WTC11 (cell line): Measurements from ENCODE around the gene CLEC16A. TPM values are rescaled to one million over a fixed set of nuclear protein-coding genes. Genes with fewer than 3 reads are reported as not detected.

ENCODE experiments used
- ATAC-seq: fragments of 200-7000 bp; cut with Tn5 transposase; 2 replicates; pipeline ENCODE4 v1.10.0; 2021; ENCODE audit warnings: mild to moderate bottlenecking, moderate library complexity
- CTCF ChIA-PET: fragments of 300-600 bp; sonication (Branson Sonifier 250); formaldehyde crosslinking; loops from one replicate; lab custom pipeline; 2021; ENCODE audit warnings: antibody characterized with exemption; lab: Charles Lee
- POLR2A ChIA-PET: fragments of 350-600 bp; sonication (Branson Sonifier 250); formaldehyde crosslinking; loops from one replicate; lab custom pipeline; 2021; ENCODE audit warnings: antibody characterized with exemption; lab: Charles Lee
- DNase-seq: peaks from one replicate; pipeline ENCODE4 v3.0.0; 2021; ENCODE audit warnings: low spot score
- H3K27ac Mint-ChIP-seq: 2 replicates; pipeline ENCODE4 v1.8.0; 2021; ENCODE audit warnings: mixed read lengths
- H3K27me3 Mint-ChIP-seq: 2 replicates; pipeline ENCODE4 v1.8.0; 2021; ENCODE audit warnings: low read depth, mild to moderate bottlenecking, moderate library complexity, mixed read lengths
- H3K36me3 Mint-ChIP-seq: 2 replicates; pipeline ENCODE4 v1.8.0; 2021; ENCODE audit warnings: mixed read lengths
- H3K4me1 Mint-ChIP-seq: 2 replicates; pipeline ENCODE4 v1.8.0; 2022; ENCODE audit warnings: mixed read lengths
- H3K4me3 Mint-ChIP-seq: 2 replicates; pipeline ENCODE4 v1.8.0; 2021; ENCODE audit warnings: mild to moderate bottlenecking, moderate library complexity, mixed read lengths
- H3K9me3 Mint-ChIP-seq: 2 replicates; pipeline ENCODE4 v1.8.0; 2021; ENCODE audit warnings: mixed read lengths
- CREB1 ChIP-seq: sonication (generic); formaldehyde crosslinking; IDR thresholded peaks from 2 replicates; pipeline ENCODE4 v1.8.0; 2023; ENCODE audit warnings: mild to moderate bottlenecking, missing genetic modification reagents
- ELF4 ChIP-seq: sonication (generic); formaldehyde crosslinking; IDR thresholded peaks from 2 replicates; pipeline ENCODE4 v1.8.1; 2022; ENCODE audit warnings: low read depth, mild to moderate bottlenecking, moderate library complexity, missing genetic modification reagents
- EMX1 ChIP-seq: fragments of 250-450 bp; sonication (Bioruptor Pico); IDR thresholded peaks from 2 replicates; pipeline ENCODE4 v1.8.0; 2021; ENCODE audit warnings: mild to moderate bottlenecking
- FOXJ3 ChIP-seq: sonication (generic); formaldehyde crosslinking; IDR thresholded peaks from 2 replicates; pipeline ENCODE4 v1.9.0; 2021; ENCODE audit warnings: missing genetic modification reagents, mild to moderate bottlenecking, borderline replicate concordance
- NR1H2 ChIP-seq: sonication (generic); formaldehyde crosslinking; IDR thresholded peaks from 2 replicates; pipeline ENCODE4 v1.9.0; 2021; ENCODE audit warnings: mild to moderate bottlenecking, moderate library complexity, missing genetic modification reagents
- PRRX2 ChIP-seq: fragments of 250-450 bp; sonication (Bioruptor Pico); IDR thresholded peaks from 2 replicates; pipeline ENCODE4 v1.8.0; 2021; ENCODE audit warnings: mild to moderate bottlenecking
- RELA ChIP-seq: sonication (generic); formaldehyde crosslinking; IDR thresholded peaks from 2 replicates; pipeline ENCODE4 v1.8.1; 2022; ENCODE audit warnings: missing genetic modification reagents, mild to moderate bottlenecking, borderline replicate concordance
- RORB ChIP-seq: fragments of 250-450 bp; sonication (Bioruptor Pico); IDR thresholded peaks from 2 replicates; pipeline ENCODE4 v1.9.0; 2021; ENCODE audit warnings: mild to moderate bottlenecking
- ZNF396 ChIP-seq: fragments of 250-450 bp; sonication (Bioruptor Pico); IDR thresholded peaks from 2 replicates; pipeline ENCODE4 v1.8.0; 2021; ENCODE audit warnings: mild to moderate bottlenecking, moderate library complexity, borderline replicate concordance
- total RNA-seq: library from RNA; stranded (reverse); gene quantifications from 3 replicates; pipeline ENCODE4 v1.2.3, GENCODE V29; 2021
- TF ChIP-seq, protein P1 (sequence below): sonication (generic); formaldehyde crosslinking; IDR thresholded peaks from 2 replicates; pipeline ENCODE4 v1.8.1; 2023; ENCODE audit warnings: mild to moderate bottlenecking, missing genetic modification reagents, moderate library complexity
- TF ChIP-seq, protein P2 (sequence below): sonication (generic); formaldehyde crosslinking; IDR thresholded peaks from 2 replicates; pipeline ENCODE4 v1.8.1; 2022; ENCODE audit warnings: missing genetic modification reagents, borderline replicate concordance
- TF ChIP-seq, protein P3 (sequence below): sonication (generic); formaldehyde crosslinking; conservative IDR thresholded peaks from 2 replicates; pipeline ENCODE4 v1.8.1; 2023; ENCODE audit warnings: mild to moderate bottlenecking, low read depth, missing genetic modification reagents, moderate library complexity
- TF ChIP-seq, protein P4 (sequence below): sonication (generic); formaldehyde crosslinking; IDR thresholded peaks from 2 replicates; pipeline ENCODE4 v1.8.0; 2022; ENCODE audit warnings: mild to moderate bottlenecking, missing genetic modification reagents
- TF ChIP-seq, protein P5 (sequence below): fragments of 250-450 bp; sonication (Bioruptor Pico); IDR thresholded peaks from 2 replicates; pipeline ENCODE4 v2.1.2; 2022; ENCODE audit warnings: mild to moderate bottlenecking, moderate library complexity
- TF ChIP-seq, protein P6 (sequence below): sonication (generic); formaldehyde crosslinking; IDR thresholded peaks from 2 replicates; pipeline ENCODE4 v1.8.1; 2023; ENCODE audit warnings: mild to moderate bottlenecking, missing genetic modification reagents, borderline replicate concordance
- TF ChIP-seq, protein P7 (sequence below): fragments of 200-600 bp; IDR thresholded peaks from 2 replicates; pipeline ENCODE4 v1.8.0; 2022; ENCODE audit warnings: antibody characterized with exemption
- TF ChIP-seq, protein P8 (sequence below): fragments of 250-450 bp; sonication (Bioruptor Pico); conservative IDR thresholded peaks from 2 replicates; pipeline ENCODE4 v1.9.0; 2021; ENCODE audit warnings: mild to moderate bottlenecking
- TF ChIP-seq, protein P9 (sequence below): fragments of 250-450 bp; sonication (Bioruptor Pico); IDR thresholded peaks from 2 replicates; pipeline ENCODE4 v1.9.0; 2021; ENCODE audit warnings: mild to moderate bottlenecking

The CLEC16A gene
- total RNA-seq, 1 experiment from 2014 or later, result 14.4 TPM

DNA sequence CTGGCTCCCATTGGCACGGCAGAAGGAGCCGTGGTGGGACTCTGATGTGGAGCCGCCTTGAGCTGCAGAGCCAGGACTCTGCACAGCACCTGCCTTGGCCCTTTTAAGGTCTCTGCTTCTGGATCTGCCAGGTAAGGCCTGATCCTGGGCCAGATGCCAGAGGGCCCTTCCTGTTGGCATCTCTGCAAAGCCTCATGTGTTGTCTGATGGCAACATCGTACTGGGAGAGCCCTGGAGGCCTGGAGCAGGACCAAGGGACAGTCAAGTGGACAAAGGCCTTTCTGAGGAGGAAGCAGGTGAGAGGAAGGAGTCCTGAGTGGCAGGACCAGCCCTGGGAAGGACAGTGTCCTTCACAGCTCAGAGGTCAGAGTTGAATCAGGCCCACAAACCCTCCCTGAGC, 285.5 kb downstream of the CLEC16A start:
- no peak overlapping the region for H3K4me3 Mint-ChIP-seq
- H3K27me3 Mint-ChIP-seq, result no peaks in the 10 kb centered on the region
- POLR2A ChIA-PET, result interaction anchor here (0.9 to 1.1 kb wide), 2 partner anchors 16 to 26 kb away, joined by 3 read pairs; partner anchors contain the start of gene SOCS1
- TF ChIP-seq PRRX2, result no peak
- TF ChIP-seq NR1H2, result no peak
- TF ChIP-seq, protein P1, sequence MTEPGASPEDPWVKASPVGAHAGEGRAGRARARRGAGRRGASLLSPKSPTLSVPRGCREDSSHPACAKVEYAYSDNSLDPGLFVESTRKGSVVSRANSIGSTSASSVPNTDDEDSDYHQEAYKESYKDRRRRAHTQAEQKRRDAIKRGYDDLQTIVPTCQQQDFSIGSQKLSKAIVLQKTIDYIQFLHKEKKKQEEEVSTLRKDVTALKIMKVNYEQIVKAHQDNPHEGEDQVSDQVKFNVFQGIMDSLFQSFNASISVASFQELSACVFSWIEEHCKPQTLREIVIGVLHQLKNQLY (CRISPR knock-in tag), result no peak
- TF ChIP-seq CREB1 (CRISPR knock-in tag), result no peak
- TF ChIP-seq, protein P2, sequence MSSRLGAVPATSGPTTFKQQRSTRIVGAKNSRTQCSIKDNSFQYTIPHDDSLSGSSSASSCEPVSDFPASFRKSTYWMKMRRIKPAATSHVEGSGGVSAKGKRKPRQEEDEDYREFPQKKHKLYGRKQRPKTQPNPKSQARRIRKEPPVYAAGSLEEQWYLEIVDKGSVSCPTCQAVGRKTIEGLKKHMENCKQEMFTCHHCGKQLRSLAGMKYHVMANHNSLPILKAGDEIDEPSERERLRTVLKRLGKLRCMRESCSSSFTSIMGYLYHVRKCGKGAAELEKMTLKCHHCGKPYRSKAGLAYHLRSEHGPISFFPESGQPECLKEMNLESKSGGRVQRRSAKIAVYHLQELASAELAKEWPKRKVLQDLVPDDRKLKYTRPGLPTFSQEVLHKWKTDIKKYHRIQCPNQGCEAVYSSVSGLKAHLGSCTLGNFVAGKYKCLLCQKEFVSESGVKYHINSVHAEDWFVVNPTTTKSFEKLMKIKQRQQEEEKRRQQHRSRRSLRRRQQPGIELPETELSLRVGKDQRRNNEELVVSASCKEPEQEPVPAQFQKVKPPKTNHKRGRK (CRISPR knock-in tag), result no peak
- TF ChIP-seq, protein P3, sequence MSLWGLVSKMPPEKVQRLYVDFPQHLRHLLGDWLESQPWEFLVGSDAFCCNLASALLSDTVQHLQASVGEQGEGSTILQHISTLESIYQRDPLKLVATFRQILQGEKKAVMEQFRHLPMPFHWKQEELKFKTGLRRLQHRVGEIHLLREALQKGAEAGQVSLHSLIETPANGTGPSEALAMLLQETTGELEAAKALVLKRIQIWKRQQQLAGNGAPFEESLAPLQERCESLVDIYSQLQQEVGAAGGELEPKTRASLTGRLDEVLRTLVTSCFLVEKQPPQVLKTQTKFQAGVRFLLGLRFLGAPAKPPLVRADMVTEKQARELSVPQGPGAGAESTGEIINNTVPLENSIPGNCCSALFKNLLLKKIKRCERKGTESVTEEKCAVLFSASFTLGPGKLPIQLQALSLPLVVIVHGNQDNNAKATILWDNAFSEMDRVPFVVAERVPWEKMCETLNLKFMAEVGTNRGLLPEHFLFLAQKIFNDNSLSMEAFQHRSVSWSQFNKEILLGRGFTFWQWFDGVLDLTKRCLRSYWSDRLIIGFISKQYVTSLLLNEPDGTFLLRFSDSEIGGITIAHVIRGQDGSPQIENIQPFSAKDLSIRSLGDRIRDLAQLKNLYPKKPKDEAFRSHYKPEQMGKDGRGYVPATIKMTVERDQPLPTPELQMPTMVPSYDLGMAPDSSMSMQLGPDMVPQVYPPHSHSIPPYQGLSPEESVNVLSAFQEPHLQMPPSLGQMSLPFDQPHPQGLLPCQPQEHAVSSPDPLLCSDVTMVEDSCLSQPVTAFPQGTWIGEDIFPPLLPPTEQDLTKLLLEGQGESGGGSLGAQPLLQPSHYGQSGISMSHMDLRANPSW (CRISPR knock-in tag), result no peak
- no peak for TF ChIP-seq FOXJ3 (CRISPR knock-in tag)
- no peak for TF ChIP-seq ELF4 (CRISPR knock-in tag)
- TF ChIP-seq, protein P4, sequence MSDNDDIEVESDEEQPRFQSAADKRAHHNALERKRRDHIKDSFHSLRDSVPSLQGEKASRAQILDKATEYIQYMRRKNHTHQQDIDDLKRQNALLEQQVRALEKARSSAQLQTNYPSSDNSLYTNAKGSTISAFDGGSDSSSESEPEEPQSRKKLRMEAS (CRISPR knock-in tag), result no peak
- no peak for TF ChIP-seq RORB (CRISPR knock-in tag)
- TF ChIP-seq, protein P5, sequence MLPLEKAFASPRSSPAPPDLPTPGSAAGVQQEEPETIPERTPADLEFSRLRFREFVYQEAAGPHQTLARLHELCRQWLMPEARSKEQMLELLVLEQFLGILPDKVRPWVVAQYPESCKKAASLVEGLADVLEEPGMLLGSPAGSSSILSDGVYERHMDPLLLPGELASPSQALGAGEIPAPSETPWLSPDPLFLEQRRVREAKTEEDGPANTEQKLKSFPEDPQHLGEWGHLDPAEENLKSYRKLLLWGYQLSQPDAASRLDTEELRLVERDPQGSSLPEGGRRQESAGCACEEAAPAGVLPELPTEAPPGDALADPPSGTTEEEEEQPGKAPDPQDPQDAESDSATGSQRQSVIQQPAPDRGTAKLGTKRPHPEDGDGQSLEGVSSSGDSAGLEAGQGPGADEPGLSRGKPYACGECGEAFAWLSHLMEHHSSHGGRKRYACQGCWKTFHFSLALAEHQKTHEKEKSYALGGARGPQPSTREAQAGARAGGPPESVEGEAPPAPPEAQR (CRISPR knock-in tag), result no peak
- TF ChIP-seq, protein P6, sequence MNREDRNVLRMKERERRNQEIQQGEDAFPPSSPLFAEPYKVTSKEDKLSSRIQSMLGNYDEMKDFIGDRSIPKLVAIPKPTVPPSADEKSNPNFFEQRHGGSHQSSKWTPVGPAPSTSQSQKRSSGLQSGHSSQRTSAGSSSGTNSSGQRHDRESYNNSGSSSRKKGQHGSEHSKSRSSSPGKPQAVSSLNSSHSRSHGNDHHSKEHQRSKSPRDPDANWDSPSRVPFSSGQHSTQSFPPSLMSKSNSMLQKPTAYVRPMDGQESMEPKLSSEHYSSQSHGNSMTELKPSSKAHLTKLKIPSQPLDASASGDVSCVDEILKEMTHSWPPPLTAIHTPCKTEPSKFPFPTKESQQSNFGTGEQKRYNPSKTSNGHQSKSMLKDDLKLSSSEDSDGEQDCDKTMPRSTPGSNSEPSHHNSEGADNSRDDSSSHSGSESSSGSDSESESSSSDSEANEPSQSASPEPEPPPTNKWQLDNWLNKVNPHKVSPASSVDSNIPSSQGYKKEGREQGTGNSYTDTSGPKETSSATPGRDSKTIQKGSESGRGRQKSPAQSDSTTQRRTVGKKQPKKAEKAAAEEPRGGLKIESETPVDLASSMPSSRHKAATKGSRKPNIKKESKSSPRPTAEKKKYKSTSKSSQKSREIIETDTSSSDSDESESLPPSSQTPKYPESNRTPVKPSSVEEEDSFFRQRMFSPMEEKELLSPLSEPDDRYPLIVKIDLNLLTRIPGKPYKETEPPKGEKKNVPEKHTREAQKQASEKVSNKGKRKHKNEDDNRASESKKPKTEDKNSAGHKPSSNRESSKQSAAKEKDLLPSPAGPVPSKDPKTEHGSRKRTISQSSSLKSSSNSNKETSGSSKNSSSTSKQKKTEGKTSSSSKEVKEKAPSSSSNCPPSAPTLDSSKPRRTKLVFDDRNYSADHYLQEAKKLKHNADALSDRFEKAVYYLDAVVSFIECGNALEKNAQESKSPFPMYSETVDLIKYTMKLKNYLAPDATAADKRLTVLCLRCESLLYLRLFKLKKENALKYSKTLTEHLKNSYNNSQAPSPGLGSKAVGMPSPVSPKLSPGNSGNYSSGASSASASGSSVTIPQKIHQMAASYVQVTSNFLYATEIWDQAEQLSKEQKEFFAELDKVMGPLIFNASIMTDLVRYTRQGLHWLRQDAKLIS (CRISPR knock-in tag), result no peak
- no peak for TF ChIP-seq EMX1 (CRISPR knock-in tag)
- TF ChIP-seq ZNF396 (CRISPR knock-in tag), result no peak
- TF ChIP-seq, protein P7, sequence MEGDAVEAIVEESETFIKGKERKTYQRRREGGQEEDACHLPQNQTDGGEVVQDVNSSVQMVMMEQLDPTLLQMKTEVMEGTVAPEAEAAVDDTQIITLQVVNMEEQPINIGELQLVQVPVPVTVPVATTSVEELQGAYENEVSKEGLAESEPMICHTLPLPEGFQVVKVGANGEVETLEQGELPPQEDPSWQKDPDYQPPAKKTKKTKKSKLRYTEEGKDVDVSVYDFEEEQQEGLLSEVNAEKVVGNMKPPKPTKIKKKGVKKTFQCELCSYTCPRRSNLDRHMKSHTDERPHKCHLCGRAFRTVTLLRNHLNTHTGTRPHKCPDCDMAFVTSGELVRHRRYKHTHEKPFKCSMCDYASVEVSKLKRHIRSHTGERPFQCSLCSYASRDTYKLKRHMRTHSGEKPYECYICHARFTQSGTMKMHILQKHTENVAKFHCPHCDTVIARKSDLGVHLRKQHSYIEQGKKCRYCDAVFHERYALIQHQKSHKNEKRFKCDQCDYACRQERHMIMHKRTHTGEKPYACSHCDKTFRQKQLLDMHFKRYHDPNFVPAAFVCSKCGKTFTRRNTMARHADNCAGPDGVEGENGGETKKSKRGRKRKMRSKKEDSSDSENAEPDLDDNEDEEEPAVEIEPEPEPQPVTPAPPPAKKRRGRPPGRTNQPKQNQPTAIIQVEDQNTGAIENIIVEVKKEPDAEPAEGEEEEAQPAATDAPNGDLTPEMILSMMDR, result no peak
- no peak for TF ChIP-seq RELA (CRISPR knock-in tag)
- TF ChIP-seq, protein P8, sequence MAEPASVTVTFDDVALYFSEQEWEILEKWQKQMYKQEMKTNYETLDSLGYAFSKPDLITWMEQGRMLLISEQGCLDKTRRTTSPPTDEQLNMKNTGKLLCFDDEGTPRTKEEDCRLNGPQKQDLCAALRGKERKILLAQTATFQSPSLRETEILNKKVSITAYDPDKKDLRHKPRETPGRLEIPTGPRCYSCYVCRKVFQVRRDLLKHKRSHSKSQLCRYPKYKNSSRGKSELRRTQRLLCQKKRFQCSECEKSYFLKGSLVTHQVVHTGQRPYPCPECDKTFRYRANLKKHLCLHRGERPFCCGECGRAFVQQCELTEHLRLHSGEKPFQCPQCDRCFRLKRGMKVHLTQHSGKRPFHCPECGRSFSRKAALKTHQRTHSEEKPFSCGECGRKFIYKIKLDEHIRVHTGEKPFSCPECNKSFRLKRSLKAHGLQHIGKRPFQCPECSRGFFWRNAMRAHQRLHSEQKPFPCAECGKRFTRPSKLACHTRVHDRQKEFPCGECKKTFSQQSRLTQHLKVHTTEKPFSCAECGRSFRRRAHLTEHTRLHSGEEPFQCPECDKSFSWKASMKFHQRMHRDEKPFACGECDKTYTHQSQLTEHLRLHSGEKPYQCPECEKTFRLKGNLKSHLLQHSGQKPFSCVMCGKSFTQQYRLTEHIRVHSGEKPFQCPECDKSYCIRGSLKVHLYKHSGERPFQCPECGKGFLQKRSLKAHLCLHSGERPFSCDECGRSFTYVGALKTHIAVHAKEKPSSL, result no peak
- TF ChIP-seq, protein P9, sequence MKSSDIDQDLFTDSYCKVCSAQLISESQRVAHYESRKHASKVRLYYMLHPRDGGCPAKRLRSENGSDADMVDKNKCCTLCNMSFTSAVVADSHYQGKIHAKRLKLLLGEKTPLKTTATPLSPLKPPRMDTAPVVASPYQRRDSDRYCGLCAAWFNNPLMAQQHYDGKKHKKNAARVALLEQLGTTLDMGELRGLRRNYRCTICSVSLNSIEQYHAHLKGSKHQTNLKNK, result no peak
- H3K4me1 Mint-ChIP-seq, result peaks cover 7% of the 10 kb centered on the region; the same call in 1 of the 2 replicates
- CTCF ChIA-PET, result interaction anchor here (1.2 kb wide), 1 partner anchor 142 kb away, joined by 5 read pairs; no protein-coding TSS in a partner anchor
- H3K9me3 Mint-ChIP-seq, result no peaks in the 10 kb centered on the region
- no peak for DNase-seq
- ATAC-seq, result no peak
- no peaks in the 10 kb centered on the region for H3K36me3 Mint-ChIP-seq
- H3K27ac Mint-ChIP-seq, result no peak overlapping the region
